K562 (cell line): ENCODE measurements around the gene MPST. TPM values are rescaled to one million over a fixed set of nuclear protein-coding genes. Genes with fewer than 3 reads are reported as not detected.

ENCODE experiments used
- ATF7 ChIP-seq: fragments of 450-650 bp; IDR thresholded peaks from 2 replicates; pipeline ENCODE4 v1.7.1; 2014; ENCODE audit warnings: mild to moderate bottlenecking, moderate library complexity
- CEBPB ChIP-seq: fragments of 450-650 bp; IDR thresholded peaks from 2 replicates; pipeline ENCODE4 v1.6.1; 2016; ENCODE audit warnings: missing genetic modification characterization, missing compliant biosample characterization
- CHD2 ChIP-seq: IDR thresholded peaks from 2 replicates; pipeline ENCODE4 v1.6.1; 2011; ENCODE audit warnings: low read depth, low read length
- CREM ChIP-seq: IDR thresholded peaks from 2 replicates; pipeline ENCODE4 v1.6.1; 2014; ENCODE audit warnings: antibody characterized with exemption, low read depth
- FOXJ3 ChIP-seq: sonication (generic); formaldehyde crosslinking; IDR thresholded peaks from 2 replicates; pipeline ENCODE4 v1.4.0; 2020; ENCODE audit warnings: mild to moderate bottlenecking, missing genetic modification reagents
- HLTF ChIP-seq: fragments of 450-650 bp; IDR thresholded peaks from 2 replicates; pipeline ENCODE4 v1.6.1; 2016
- HNRNPK ChIP-seq: fragments of 200-400 bp; formaldehyde crosslinking; IDR thresholded peaks from one replicate; pipeline ENCODE4 v1.6.1; 2018; ENCODE audit warnings: mild to moderate bottlenecking, low read depth, low read length; ENCODE audit not compliant: poor library complexity, severe bottlenecking
- KLF6 ChIP-seq: fragments of 250-450 bp; sonication (Bioruptor Pico); IDR thresholded peaks from 2 replicates; pipeline ENCODE4 v1.4.0; 2020; ENCODE audit warnings: mild to moderate bottlenecking, moderate library complexity, borderline replicate concordance
- POLR2AphosphoS2 ChIP-seq: IDR thresholded peaks from 2 replicates; pipeline ENCODE4 v1.6.1; 2012; ENCODE audit warnings: low read length, improper control_type of control experiment
- ZNF174 ChIP-seq: fragments of 250-450 bp; sonication (Bioruptor Pico); IDR thresholded peaks from 2 replicates; pipeline ENCODE4 v1.4.0; 2020; ENCODE audit warnings: mild to moderate bottlenecking
- ZNF384 ChIP-seq: IDR thresholded peaks from 2 replicates; pipeline ENCODE4 v1.6.1; 2012; ENCODE audit warnings: low read depth, low read length, improper control_type of control experiment
- ZNF699 ChIP-seq: fragments of 250-450 bp; sonication (Bioruptor Pico); IDR thresholded peaks from 2 replicates; pipeline ENCODE4 v1.8.0; 2021; ENCODE audit warnings: mild to moderate bottlenecking, moderate library complexity; ENCODE audit not compliant: insufficient replicate concordance
- polyA plus RNA-seq, 8 experiments: library from polyadenylated mRNA; depleted of rRNA in 4 of 8; stranded (reverse) in 5 of 8; unstranded in 3 of 8; fragments of >200 nt; fragmentation: Nextera tagmentation in 2 of 8; fragmentation: Illumina TruSeq in 1 of 8; extraction: Ambion mirVana in 2 of 8; extraction: Trizol in 1 of 8; gene quantifications; 2 replicates each; pipeline versions ENCODE4 v1.2.1 to v1.2.3, GENCODE V29; 2011 to 2014; ENCODE audit warnings: inconsistent platforms in 1 of 8, missing spikeins in 1 of 8
- total RNA-seq, 7 experiments: library from RNA; depleted of rRNA in 6 of 7; stranded (reverse); fragments of >200 nt in 6 of 7; fragmentation: Illumina TruSeq in 2 of 7; extraction: Trizol in 2 of 7; gene quantifications; 2 replicates each; pipeline versions ENCODE4 v1.2.1 to v1.2.3, GENCODE V29; 2011 to 2021; ENCODE audit warnings: low replicate concordance in 1 of 7
- TF ChIP-seq, protein P1 (sequence below): sonication (generic); IDR thresholded peaks from 2 replicates; pipeline ENCODE4 v1.6.1; 2016
- TF ChIP-seq, protein P2 (sequence below): fragments of 450-650 bp; IDR thresholded peaks from one replicate; pipeline ENCODE4 v1.6.1; 2018; ENCODE audit warnings: mild to moderate bottlenecking, moderate library complexity; ENCODE audit not compliant: partially characterized antibody
- TF ChIP-seq, protein P3 (sequence below): IDR thresholded peaks from 2 replicates; pipeline ENCODE4 v1.6.1; 2011; ENCODE audit warnings: borderline replicate concordance, low read depth, mild to moderate bottlenecking, moderate library complexity, low read length; ENCODE audit not compliant: insufficient read depth, poor library complexity, severe bottlenecking
- TF ChIP-seq, protein P4 (sequence below): sonication (generic); formaldehyde crosslinking; IDR thresholded peaks from 2 replicates; pipeline ENCODE4 v1.8.1; 2023; ENCODE audit warnings: missing genetic modification reagents, mild to moderate bottlenecking, borderline replicate concordance
- TF ChIP-seq, protein P5 (sequence below): fragments of 250-450 bp; sonication (Bioruptor Pico); IDR thresholded peaks from 2 replicates; pipeline ENCODE4 v1.9.0; 2021; ENCODE audit warnings: mild to moderate bottlenecking

MPST gene
- total and polyA plus RNA-seq, 9 of the 15 experiments (the other 6 are each of a cell fraction or from before 2014, with no cell fraction given): 0.65 to 104 (median 24.3) TPM

DNA sequence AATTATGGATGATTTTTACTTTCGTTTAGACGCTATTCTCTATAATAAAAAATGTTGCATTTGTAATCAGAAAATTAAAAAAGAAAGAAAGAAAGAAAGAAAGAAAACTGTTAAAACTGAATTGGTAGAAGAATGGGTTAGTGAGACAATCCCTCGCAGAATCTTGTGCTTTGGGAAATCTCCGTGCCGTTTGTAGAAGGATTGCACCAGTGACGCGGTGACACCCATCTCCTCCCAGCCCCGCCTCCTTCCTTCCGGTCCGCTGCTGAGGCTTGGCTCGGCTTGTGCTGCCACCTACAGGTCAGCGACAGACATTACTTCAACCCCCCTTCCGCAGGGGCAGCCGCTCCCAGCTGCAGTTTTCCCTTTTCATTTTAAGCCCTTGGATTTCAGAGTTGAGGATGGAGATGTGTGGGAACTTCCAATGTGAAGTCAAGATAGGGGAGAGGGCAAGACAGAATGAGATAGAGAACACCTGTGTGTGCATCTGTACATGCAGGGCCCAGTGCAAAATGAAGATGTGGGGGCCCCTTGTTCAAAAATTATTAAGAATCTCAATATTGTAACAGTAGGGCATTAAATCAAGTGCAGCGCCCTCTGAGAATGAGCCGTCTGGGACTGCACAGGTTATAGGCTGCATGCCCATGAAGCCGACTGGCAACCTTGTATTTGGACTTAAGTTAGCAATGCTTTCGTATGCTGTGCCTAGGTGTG, 41.4 kb upstream of the MPST start (continued):
- TF ChIP-seq CEBPB: peak; percentile 45
- TF ChIP-seq POLR2AphosphoS2: no peak
- peak; percentile 82 for TF ChIP-seq CREM
- TF ChIP-seq ZNF174 (CRISPR knock-in tag): no peak
- TF ChIP-seq FOXJ3 (CRISPR knock-in tag): no peak
- TF ChIP-seq CHD2: no peak
- TF ChIP-seq, protein P1, sequence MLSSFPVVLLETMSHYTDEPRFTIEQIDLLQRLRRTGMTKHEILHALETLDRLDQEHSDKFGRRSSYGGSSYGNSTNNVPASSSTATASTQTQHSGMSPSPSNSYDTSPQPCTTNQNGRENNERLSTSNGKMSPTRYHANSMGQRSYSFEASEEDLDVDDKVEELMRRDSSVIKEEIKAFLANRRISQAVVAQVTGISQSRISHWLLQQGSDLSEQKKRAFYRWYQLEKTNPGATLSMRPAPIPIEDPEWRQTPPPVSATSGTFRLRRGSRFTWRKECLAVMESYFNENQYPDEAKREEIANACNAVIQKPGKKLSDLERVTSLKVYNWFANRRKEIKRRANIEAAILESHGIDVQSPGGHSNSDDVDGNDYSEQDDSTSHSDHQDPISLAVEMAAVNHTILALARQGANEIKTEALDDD: no peak
- no peak for TF ChIP-seq ZNF384
- TF ChIP-seq ZNF699: no peak
- TF ChIP-seq KLF6: no peak
- TF ChIP-seq HNRNPK: no peak
- TF ChIP-seq, protein P2, sequence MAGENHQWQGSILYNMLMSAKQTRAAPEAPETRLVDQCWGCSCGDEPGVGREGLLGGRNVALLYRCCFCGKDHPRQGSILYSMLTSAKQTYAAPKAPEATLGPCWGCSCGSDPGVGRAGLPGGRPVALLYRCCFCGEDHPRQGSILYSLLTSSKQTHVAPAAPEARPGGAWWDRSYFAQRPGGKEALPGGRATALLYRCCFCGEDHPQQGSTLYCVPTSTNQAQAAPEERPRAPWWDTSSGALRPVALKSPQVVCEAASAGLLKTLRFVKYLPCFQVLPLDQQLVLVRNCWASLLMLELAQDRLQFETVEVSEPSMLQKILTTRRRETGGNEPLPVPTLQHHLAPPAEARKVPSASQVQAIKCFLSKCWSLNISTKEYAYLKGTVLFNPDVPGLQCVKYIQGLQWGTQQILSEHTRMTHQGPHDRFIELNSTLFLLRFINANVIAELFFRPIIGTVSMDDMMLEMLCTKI: no peak
- TF ChIP-seq HLTF: no peak
- TF ChIP-seq, protein P3, sequence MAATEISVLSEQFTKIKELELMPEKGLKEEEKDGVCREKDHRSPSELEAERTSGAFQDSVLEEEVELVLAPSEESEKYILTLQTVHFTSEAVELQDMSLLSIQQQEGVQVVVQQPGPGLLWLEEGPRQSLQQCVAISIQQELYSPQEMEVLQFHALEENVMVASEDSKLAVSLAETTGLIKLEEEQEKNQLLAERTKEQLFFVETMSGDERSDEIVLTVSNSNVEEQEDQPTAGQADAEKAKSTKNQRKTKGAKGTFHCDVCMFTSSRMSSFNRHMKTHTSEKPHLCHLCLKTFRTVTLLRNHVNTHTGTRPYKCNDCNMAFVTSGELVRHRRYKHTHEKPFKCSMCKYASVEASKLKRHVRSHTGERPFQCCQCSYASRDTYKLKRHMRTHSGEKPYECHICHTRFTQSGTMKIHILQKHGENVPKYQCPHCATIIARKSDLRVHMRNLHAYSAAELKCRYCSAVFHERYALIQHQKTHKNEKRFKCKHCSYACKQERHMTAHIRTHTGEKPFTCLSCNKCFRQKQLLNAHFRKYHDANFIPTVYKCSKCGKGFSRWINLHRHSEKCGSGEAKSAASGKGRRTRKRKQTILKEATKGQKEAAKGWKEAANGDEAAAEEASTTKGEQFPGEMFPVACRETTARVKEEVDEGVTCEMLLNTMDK: peak; percentile 1
- TF ChIP-seq, protein P4, sequence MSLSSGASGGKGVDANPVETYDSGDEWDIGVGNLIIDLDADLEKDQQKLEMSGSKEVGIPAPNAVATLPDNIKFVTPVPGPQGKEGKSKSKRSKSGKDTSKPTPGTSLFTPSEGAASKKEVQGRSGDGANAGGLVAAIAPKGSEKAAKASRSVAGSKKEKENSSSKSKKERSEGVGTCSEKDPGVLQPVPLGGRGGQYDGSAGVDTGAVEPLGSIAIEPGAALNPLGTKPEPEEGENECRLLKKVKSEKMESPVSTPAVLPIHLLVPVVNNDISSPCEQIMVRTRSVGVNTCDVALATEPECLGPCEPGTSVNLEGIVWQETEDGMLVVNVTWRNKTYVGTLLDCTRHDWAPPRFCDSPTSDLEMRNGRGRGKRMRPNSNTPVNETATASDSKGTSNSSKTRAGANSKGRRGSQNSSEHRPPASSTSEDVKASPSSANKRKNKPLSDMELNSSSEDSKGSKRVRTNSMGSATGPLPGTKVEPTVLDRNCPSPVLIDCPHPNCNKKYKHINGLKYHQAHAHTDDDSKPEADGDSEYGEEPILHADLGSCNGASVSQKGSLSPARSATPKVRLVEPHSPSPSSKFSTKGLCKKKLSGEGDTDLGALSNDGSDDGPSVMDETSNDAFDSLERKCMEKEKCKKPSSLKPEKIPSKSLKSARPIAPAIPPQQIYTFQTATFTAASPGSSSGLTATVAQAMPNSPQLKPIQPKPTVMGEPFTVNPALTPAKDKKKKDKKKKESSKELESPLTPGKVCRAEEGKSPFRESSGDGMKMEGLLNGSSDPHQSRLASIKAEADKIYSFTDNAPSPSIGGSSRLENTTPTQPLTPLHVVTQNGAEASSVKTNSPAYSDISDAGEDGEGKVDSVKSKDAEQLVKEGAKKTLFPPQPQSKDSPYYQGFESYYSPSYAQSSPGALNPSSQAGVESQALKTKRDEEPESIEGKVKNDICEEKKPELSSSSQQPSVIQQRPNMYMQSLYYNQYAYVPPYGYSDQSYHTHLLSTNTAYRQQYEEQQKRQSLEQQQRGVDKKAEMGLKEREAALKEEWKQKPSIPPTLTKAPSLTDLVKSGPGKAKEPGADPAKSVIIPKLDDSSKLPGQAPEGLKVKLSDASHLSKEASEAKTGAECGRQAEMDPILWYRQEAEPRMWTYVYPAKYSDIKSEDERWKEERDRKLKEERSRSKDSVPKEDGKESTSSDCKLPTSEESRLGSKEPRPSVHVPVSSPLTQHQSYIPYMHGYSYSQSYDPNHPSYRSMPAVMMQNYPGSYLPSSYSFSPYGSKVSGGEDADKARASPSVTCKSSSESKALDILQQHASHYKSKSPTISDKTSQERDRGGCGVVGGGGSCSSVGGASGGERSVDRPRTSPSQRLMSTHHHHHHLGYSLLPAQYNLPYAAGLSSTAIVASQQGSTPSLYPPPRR (CRISPR knock-in tag): no peak
- TF ChIP-seq ATF7: 0 out of 2 replicates have a peak, but pooled peaks have one; percentile 14
- TF ChIP-seq, protein P5, sequence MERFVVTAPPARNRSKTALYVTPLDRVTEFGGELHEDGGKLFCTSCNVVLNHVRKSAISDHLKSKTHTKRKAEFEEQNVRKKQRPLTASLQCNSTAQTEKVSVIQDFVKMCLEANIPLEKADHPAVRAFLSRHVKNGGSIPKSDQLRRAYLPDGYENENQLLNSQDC: no peak
